Measurements from ENCODE around the gene ALAD. TPM values are rescaled to one million over a fixed set of nuclear protein-coding genes. Genes with fewer than 3 reads are reported as not detected.
"Not testable (repeated sequence)": the region's sequence is repeated elsewhere in the genome, so short reads cannot be mapped to it uniquely, and the experiment has no call there.

The ALAD gene
- total and polyA plus RNA-seq, 2 of the 13 experiments (the other 11 are each of a cell fraction or from before 2014, with no cell fraction given): 21.8 to 30.1 TPM

DNA sequence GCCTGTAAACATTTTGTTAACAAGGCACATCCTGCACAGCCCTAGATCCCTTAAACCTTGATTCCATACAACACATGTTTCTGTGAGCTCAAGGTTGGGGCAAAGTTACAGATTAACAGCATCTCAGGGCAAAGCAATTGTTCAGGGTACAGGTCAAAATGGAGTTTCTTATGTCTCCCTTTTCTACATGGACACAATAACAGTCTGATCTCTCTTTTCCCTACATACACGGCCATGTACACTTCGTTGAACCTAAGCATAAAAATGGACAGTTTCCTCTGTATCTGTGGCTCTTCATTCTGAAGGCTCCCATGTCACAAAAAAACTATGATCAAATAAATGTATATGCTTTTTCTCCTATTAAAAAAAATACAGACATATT lies 21.3 kb downstream of the ALAD start (continued):
- TF ChIP-seq YEATS2 (CRISPR knock-in tag; IDR thresholded peaks at IDR 0.05; ENCODE audit: borderline replicate concordance) (0 out of 2 replicates have a peak, but pooled peaks have one; percentile 40), ELF3 (CRISPR knock-in tag; IDR thresholded peaks at IDR 0.05) (0 out of 2 replicates have a peak, but pooled peaks have one; percentile 2), NR2C2 (CRISPR knock-in tag; IDR thresholded peaks at IDR 0.05; ENCODE audit: borderline replicate concordance) (peak; percentile 24; the same call in 1 of the 2 replicates), ZNF446 (CRISPR knock-in tag; IDR thresholded peaks at IDR 0.05) (0 out of 2 replicates have a peak, but pooled peaks have one; percentile 11), ZNF761 (CRISPR knock-in tag; conservative IDR thresholded peaks at IDR 0.05) (0 out of 2 replicates have a peak, but pooled peaks have one; percentile 13), ERF (CRISPR knock-in tag; IDR thresholded peaks at IDR 0.05) (0 out of 2 replicates have a peak, but pooled peaks have one; percentile 27), ZNF430 (CRISPR knock-in tag; IDR thresholded peaks at IDR 0.05) (0 out of 2 replicates have a peak, but pooled peaks have one; percentile 41), TCF12 (CRISPR knock-in tag; IDR thresholded peaks at IDR 0.05) (0 out of 2 replicates have a peak, but pooled peaks have one; percentile 33), RXRB (CRISPR knock-in tag; IDR thresholded peaks at IDR 0.05; ENCODE audit: borderline replicate concordance) (peak; percentile 38; the same call in 1 of the 2 replicates), NR2F6 (CRISPR knock-in tag; IDR thresholded peaks at IDR 0.05) (0 out of 2 replicates have a peak, but pooled peaks have one; percentile 8), MIER3 (CRISPR knock-in tag; IDR thresholded peaks at IDR 0.05; ENCODE audit: borderline replicate concordance) (0 out of 2 replicates have a peak, but pooled peaks have one; percentile 25), GATAD2A (CRISPR knock-in tag; IDR thresholded peaks at IDR 0.05) (peak; percentile 56; the same call in 1 of the 2 replicates), KLF16 (CRISPR knock-in tag; IDR thresholded peaks at IDR 0.05) (0 out of 4 replicates have a peak, but pooled peaks of 1 of the 2 experiments have one; percentile 21), SAP130 (CRISPR knock-in tag; IDR thresholded peaks at IDR 0.05; ENCODE audit: low read depth) (peak; percentile 38; the same call in 1 of the 2 replicates)
- TF ChIP-seq TCF12, NR2F6 (IDR thresholded peaks at IDR 0.05): not testable (repeated sequence)
- TF ChIP-seq, protein P1, sequence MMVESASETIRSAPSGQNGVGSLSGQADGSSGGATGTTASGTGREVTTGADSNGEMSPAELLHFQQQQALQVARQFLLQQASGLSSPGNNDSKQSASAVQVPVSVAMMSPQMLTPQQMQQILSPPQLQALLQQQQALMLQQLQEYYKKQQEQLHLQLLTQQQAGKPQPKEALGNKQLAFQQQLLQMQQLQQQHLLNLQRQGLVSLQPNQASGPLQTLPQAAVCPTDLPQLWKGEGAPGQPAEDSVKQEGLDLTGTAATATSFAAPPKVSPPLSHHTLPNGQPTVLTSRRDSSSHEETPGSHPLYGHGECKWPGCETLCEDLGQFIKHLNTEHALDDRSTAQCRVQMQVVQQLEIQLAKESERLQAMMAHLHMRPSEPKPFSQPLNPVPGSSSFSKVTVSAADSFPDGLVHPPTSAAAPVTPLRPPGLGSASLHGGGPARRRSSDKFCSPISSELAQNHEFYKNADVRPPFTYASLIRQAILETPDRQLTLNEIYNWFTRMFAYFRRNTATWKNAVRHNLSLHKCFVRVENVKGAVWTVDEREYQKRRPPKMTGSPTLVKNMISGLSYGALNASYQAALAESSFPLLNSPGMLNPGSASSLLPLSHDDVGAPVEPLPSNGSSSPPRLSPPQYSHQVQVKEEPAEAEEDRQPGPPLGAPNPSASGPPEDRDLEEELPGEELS (CRISPR knock-in tag; IDR thresholded peaks at IDR 0.05): 0 out of 2 replicates have a peak, but pooled peaks have one; percentile 23
- TF ChIP-seq, protein P2, sequence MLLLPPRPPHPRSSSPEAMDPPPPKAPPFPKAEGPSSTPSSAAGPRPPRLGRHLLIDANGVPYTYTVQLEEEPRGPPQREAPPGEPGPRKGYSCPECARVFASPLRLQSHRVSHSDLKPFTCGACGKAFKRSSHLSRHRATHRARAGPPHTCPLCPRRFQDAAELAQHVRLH (CRISPR knock-in tag; IDR thresholded peaks at IDR 0.05; ENCODE audit: borderline replicate concordance, low read depth): 0 out of 2 replicates have a peak, but pooled peaks have one; percentile 5
- TF ChIP-seq, protein P3, sequence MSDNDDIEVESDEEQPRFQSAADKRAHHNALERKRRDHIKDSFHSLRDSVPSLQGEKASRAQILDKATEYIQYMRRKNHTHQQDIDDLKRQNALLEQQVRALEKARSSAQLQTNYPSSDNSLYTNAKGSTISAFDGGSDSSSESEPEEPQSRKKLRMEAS (IDR thresholded peaks at IDR 0.05): peak; percentile 27; the same call in 1 of the 2 replicates
- TF ChIP-seq, protein P4, sequence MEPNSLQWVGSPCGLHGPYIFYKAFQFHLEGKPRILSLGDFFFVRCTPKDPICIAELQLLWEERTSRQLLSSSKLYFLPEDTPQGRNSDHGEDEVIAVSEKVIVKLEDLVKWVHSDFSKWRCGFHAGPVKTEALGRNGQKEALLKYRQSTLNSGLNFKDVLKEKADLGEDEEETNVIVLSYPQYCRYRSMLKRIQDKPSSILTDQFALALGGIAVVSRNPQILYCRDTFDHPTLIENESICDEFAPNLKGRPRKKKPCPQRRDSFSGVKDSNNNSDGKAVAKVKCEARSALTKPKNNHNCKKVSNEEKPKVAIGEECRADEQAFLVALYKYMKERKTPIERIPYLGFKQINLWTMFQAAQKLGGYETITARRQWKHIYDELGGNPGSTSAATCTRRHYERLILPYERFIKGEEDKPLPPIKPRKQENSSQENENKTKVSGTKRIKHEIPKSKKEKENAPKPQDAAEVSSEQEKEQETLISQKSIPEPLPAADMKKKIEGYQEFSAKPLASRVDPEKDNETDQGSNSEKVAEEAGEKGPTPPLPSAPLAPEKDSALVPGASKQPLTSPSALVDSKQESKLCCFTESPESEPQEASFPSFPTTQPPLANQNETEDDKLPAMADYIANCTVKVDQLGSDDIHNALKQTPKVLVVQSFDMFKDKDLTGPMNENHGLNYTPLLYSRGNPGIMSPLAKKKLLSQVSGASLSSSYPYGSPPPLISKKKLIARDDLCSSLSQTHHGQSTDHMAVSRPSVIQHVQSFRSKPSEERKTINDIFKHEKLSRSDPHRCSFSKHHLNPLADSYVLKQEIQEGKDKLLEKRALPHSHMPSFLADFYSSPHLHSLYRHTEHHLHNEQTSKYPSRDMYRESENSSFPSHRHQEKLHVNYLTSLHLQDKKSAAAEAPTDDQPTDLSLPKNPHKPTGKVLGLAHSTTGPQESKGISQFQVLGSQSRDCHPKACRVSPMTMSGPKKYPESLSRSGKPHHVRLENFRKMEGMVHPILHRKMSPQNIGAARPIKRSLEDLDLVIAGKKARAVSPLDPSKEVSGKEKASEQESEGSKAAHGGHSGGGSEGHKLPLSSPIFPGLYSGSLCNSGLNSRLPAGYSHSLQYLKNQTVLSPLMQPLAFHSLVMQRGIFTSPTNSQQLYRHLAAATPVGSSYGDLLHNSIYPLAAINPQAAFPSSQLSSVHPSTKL (CRISPR knock-in tag; IDR thresholded peaks at IDR 0.05): 0 out of 2 replicates have a peak, but pooled peaks have one; percentile 36

Data from HepG2 (cell line).